HG02884 (cell line): ENCODE measurements around the gene STOML2.

ENCODE experiments used
- ATAC-seq: cut with Tn5 transposase; IDR thresholded peaks from one replicate; pipeline ENCODE4 v1.9.1; 2021; ENCODE audit warnings: mild to moderate bottlenecking, moderate library complexity; ENCODE audit not compliant: unreplicated experiment

The STOML2 gene

DNA sequence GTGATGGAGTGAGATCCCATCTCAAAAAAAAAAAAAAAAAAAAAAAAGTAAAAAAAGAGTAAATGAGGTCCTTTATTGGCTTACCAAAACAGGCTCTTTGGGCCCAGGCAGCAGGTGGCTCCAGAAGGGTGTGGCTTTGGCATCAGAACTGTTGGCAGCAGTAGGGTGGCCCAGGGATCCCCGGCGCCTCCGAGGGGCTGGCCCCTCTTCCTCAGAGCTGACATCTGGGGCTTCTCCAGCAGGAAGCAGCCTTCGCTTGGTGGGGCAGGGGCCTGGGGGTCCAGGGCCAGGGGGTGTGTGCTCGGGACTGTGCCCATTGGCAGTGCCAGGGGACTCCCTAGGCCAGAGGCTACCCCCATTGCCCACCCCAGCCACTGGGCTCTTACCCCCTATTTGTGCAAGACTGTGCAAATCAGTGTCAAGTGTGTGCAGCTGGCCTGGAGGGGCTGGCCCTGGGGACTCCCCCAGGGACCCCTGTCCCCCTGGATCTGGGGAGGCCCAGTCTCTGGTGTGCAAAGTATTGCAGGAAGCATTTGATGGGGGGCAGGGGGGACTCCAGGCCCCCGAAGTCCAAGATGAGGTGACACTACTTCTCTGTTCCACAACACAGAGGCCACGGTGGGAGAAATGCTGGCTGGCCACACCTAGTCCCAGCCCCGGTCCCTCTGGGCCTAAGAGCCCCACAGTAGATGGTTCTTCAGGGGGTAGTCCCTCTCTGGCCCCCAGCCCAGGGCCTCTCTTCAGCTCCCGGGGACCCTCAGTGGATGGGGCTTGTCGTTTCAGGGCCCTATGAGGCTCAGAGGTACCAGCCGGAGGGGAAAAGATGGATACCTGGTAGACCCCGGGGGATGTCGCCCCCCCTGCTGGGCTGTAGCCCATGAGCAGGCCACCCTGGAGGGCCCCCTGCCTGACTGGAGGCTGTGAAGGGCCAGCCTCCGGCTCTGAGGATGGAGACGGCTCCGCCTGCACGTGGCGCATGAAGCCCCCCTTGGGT is 4.7 kb upstream of the STOML2 start:
- ATAC-seq, result no peak

DNA sequence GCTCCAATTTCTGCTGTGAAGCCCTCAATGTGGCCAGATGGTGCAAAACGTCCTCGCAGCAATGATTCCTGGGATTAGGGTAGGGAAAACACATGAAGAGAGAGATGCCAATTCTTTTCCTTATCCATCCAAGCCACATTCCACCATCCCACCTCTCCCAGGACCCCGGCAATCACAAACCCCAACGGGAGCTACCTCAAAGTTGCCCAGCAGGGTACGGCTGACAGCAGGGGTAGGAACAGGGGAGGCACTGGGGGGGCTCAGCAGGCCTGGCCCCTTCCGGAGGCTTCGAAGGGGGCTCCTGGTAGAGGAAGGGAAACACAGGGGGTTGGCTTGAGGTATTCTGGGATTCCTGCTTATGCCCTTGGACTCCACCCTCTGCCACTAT is 3.4 kb upstream of the STOML2 start:
- no peak for ATAC-seq

DNA sequence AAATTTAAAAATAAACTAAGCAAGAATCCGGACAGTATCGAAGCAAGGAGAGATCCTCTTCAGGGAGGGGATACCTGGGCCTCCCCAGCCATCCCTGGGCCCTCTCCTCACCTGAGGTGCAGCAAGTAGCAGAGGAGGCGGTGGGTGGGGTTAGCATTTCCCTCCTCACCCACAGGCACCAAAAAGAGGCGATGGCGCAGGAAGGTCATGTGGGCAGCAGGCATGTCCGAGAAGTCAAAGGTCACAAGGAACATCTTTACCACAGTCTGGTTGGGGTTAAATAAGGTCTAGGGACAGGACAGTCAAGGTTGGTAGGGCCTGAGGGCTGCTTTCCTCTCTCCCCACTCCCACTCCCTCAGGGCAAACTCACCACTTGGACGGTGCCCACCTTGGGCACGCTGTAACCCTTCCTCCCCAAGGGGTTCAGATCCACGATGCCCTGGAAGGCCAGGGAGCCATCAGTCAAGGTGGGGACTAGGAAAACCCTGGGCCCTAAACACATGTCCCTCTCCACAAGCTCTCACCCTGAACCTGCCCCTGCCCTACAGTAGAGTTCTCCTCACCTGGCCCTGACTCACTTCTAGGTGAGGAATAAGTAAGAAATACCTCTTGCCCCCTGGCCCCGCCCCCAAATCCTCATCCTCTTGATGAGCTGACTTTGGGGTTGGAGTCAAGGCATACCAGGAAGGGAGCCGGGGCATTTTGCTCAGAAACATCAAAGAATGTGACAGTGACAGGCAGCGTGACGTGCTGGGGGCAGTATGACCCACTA is 2.8 kb upstream of the STOML2 start:
- ATAC-seq, result no peak

DNA sequence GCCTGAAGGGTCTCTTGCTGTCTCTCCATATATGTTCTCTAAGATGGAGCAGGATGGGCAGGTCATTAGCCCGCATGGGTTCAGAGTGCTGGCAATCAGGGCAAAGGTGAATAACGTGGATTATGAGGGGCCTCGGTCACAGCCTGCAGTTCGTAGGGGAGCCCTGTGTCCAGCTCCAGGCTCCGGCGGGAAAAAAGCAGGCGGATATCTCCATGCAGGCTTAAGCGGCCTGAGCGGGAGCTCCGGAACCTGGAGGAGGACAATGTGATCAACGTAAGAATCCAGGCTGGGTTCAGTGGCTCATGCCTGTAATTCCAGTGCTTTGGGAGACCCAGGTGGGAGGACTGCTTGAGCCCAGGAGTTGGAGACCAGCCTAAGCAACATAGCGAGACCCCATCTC is 2.2 kb upstream of the STOML2 start:
- ATAC-seq, result no peak

DNA sequence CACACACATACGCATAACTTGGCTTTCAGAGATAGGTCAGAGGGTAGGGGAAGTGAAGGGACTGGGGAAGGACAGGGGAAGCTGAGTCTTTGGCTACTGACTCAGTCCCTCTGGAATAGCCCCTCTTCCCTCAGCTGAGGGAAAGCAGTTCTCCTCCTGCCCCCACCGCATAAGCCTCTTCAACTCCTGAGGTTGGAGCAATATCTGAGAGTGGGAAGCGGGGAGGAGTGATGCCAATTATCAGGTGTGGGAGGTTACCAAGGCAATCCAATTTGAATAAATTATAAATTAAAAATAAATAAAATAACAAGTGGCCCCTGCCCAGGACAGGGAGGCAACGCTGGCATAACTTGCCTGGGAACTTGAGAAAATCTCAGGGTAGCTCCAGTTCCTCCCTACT is 1.7 kb upstream of the STOML2 start:
- no peak for ATAC-seq

DNA sequence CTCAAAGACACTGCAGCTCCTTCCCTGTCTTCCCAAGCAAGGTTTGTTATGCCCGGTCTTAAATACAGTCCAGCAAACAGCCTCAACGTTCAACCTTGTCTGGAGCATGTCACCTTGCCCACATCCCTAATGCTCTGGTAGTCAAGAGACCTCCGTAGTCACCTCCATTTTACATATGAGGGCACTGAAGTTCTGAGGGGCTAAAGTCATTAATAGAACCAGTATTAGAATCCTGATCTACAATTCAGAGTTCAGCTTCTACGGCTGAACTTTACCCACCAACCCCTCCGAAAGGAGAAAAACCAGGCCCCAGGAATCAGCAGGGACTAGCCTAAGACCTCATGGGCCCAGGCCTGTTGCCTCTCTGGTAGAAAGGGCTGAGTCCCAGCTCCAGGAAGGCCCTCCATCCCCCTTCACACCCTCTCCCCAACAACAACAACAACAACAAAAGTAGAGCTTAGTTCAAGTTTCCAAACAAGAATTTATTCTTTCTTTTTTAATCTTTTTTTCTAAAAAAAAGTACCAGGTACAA is 795 bp upstream of the STOML2 start:
- ATAC-seq, result no peak

DNA sequence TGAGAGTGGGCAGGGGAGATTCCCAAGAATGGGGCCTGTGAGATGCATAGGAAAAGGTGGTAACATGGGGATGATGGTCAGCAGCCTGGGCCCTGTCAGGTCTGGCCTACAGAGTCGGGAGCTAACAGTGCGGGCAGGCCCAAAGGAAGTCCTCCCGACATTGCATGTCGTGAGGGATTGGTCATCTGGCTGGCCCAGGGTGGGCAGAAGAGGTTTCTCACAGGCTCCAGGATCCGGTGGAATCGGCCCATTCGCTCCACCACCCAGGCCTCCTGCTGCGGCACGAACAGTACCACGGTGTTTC is 514 bp downstream of the STOML2 start:
- no peak for ATAC-seq

DNA sequence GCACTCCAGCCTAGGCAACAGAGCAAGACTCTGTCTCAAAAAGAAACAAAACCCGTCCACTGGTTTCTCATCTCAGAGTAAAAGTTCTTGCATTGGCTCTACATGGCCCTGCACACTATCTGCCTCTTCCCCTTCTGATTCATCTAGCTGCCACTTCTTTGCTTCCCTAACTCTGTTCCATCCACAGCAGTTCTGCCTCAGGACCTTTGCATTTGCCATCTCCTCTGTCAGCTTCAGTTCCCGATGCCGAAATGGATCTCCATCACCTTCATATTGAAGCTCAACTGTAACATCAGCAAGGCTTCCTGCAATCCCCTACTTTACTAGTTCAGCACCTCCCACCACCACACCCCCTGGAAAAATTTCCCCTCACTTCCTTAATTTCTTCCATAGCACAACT is 5.4 kb downstream of the STOML2 start:
- no peak for ATAC-seq

DNA sequence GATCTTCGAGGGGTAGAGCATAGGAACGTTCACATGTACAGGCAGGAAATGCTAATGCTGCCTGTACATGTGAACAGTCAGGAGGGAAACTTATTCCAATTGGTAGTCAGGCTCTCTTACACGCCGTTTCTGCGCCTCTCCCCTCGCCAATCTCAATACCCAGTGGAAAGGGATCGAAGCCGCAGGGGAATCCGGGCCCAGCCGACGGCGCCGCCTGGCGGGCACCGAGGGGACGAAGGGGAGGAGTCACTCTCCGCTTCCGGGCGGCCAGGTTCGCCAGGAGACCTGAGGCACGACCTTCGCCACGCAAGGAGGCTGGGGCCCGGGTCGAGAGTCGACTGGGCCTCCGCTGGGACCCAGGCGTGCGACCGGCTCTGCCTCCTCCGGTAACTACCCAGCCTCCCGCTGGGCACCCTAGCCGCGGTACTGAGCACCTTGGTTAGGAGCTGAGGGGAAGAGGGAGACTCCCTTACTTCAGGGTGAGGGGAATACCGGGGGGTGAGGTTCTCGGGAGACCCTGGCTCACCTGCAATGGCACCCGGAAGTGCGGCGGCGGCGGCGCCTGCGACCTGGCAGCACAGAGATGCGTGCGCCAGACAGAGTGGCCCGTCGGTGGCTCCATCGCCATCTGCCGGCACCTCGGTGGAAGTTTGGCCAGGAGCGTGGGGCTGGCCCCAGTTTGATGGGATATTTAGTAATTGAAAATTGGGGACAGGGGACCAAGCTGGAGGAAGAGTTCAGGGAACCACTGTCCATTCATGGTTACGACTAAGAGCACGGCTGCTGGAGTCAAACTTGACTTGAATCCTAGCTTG is 6.7 kb downstream of the STOML2 start, which contains the start of gene PIGO:
Gene PIGO (minus strand): TSS at position 557 of the 815 bp plus-strand sequence. CDS start 1,026 bp downstream, outside the sequence.
- ATAC-seq, result peak; percentile 89

DNA sequence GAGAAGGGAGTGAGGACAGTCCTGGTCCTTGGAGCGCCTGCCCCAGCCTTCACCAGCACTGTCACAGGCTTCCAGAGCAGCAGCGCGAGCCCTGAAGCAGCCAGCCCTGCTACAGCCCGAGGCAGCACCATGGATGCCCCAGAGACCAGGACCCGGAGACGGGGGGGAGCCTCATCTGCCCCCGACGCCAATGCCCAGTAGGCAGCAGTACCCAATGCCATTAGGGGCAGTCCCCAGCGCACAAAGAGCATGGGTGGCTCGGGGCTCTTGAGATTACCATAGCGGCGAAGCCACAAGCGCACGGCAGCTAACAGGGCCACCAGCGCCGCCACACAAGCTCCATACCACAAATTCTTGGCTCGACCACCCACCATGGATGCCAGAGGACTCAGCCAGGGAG is 11.4 kb downstream of the STOML2 start:
- ATAC-seq, result no peak

DNA sequence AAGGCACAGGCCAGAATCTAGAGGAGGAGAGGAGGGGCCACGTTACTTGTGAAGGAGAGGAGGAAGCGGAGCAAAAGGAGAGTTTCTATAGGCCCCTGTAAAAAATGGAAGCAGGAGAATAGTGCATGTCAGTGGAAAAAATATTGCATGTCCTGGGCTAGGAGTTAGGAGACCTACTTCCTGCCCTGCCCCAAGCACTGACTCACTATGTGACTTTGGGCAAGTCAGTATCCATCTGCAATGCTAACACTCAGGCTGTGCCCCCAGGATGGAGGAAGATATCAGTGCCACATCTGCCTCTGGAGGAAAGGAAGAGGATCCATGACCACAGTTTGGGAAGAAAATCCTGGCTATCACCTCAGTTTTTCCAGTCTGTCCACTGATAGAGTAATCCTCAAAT is 13.5 kb downstream of the STOML2 start:
- ATAC-seq, result no peak

DNA sequence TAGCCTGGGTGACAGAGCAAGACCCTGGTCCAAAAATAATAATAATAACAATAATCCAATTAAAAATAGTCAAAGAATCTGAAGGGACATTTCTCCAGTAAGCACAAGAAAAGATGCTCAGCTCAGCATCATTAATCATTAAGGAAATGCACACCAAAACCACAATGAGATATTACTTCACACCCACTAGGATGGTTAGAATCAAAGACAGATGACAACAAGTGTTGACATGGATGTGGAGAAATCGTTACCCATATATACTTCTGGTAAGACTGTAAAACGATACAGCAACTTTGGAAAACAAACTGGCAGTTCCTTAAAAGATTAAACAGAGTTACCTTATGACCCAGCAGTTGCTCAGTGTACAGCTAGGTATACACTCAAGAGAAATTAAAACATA is 17.9 kb downstream of the STOML2 start:
- ATAC-seq, result no peak

DNA sequence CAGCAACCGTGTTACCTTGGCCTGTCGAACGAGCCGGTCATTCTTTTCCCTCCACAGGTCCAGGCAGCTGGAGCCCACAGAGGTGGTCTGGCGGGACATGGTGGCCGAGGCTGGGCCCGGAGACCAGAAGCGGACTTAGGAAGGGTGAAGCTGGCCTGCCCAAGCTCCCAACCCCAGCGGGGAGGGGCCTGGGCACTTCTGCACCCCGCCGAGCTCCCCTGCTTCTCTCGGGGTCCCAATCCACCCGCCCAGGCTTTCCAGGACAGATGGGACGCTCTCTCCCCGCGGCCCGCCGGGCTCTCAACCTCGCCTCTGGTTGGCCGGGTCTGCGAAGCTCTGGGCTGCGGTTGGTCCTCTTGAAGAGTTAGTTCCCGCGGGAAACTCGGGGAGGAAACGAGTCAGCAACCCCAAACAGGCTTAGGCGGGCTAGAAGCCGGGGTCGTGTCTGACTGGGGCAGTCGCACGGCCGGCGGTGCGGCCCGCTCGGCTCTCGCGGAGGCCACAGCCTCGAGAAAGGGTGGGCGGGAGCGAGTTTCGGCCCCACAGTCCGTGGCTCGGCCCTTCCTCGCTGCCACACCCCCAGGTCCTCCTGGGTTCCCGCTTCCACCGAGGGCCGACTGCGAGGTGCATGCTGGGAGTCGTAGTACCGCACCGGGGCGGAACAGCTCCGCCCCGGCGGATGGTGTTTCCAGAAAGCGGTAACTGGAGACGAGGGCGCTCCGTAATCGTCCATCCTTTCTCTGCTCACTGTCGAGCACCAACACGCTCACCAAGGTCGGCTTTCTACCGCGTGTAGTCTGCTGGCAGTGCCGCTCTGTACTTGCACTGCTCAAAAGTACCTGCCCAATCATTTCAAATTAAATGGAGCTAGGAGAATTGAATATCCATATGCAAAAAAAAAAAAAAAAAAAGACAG is 23.2 kb downstream of the STOML2 start, which contains the start of gene FANCG:
Gene FANCG (minus strand): TSS at position 517 of the 916 bp plus-strand sequence. CDS start 418 bp downstream, at position 99.
- peak; percentile 85 for ATAC-seq

DNA sequence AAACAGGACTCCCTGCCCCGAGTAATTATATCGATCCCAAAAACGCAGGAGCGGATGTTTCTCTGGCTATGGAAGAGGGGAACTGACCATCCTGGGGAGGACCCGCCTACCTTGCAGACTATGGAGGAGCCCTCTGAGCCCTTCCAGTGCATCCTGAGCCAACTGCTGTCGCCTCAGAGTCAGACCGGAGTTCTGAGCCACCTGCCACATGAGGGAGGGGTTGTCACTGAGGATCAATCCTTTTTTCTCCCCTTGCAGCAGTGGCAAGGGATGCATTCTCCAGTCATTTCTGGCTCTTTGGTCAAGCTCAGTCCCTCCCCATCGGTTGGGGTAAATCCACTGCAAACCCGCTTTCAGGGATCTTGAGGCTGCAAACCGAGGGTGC is 23.9 kb downstream of the STOML2 start:
- ATAC-seq, result no peak

DNA sequence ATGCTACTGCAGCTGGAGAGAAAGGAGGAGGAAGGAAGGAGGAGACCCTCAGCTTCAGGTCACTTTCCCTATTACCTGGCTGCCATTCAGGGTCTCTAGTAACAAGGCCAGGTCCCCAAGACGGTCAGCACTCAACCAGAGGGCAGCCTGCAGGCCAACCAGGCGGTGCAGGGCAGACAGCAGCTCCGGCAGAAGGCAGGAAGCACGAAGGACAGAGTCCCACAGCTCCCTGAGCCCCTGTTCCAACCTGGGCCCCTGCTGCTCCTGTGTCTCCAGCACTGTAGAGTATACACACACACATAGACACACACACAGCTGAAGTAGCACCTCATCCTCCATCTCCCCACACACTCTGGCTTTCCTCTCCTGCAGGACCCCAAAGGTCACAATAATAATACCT is 24.9 kb downstream of the STOML2 start:
- no peak for ATAC-seq

DNA sequence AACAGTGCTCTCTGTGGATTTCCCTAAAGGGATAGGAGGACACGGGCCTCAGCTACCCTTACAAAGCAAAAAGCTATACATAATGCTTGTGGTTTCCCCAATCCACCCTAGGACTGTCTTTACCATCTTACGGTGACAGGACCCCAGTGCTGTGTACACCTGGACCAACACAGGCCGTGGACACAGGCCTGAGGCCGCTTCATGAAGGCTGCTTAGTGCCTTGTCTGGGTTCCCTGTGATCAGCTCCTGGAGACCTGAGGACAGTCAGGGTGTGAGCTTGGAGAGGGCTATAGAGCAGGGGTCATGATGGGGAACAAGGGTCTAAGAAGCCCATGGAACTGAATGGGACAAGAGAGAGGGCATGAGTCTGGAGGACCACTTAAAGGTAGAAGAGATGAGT is 26.1 kb downstream of the STOML2 start:
- ATAC-seq, result no peak

DNA sequence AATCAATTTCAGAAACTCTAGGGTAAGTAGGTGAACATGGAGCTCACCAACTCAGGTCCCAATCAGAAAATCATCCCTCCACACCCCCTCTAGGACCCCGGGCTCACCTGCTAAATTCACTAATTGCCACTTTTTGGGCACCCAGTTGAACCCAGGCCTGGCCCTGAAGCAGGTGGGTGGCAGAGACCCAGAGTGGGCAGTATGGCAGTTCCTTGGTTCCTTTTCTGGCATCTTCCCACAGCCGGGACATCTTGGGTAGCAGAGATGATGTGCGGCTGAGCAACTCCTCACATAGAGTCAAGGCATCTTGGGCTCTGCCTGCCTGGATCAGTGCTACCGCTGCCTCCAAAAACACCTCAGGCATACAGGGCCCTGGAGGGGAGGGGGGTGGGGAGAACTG is 27.6 kb downstream of the STOML2 start:
- ATAC-seq, result no peak

DNA sequence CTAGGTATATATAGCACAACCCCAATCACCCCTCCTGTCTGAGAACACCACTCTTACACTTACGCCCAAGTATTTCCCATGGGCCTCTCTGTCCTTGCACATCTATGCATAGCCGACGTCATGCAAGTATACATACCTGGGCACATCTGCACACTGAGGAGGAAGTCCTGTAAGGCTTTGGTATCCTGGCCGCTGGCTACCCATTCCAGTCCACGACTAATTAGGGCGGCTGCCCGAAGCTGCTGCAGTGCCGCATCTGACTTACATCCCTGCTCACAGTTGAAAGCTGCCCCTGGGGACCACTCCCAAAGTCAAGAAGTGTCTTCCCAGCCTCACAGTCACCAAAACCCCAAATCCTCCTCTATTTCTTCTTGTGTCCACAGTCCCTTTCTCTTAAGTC is 28.1 kb downstream of the STOML2 start:
- ATAC-seq, result no peak

DNA sequence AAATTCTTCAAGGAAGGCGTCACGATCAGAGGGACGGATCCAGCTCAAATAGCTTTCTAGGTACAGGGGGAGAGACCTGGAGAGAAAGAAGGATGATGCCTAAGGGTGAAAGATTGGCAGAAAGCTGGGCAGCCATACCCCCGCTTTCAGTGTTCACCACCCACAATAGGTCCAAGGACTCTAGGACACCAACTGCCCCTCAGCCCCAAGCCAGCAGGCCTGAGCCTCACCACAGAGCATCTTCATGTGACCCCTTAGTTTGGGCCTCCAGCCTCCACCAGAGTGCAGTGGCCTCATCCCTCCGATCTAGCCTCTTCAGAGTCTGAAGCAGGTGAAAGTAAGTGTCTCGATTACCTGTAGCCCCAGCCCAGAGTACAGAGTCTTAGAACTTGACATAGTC is 28.8 kb downstream of the STOML2 start:
- ATAC-seq, result no peak

DNA sequence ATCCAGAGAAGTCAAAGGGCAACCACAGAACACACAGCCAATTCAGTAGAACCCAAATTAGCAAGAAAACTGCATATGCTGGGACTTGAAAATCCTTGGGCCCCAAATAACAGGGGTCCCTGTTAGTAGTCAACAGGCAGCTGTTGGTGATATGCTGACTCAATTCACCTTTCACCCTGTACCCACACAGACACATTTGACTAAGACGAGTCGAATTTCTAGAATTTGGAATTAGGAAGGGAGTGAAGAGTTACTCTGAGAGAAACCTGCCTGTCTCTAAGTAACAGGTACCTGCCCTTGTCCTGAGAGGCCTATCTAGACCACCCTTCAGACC is 29.7 kb downstream of the STOML2 start:
- no peak for ATAC-seq
